Fibroblast of pulmonary artery (primary cell): Measurements from ENCODE around the gene CLCN7.

Source experiments
- DNase-seq: peaks from one replicate; pipeline ENCODE4 v3.0.0-alpha.2; 2010; ENCODE audit warnings: low read depth
- H3K4me3 ChIP-seq: replicated peaks from 2 replicates; pipeline ENCODE4 v1.5.1; 2011; ENCODE audit warnings: low read depth, mild to moderate bottlenecking, control low read depth, low read length, moderate library complexity
- CTCF ChIP-seq: IDR thresholded peaks from 2 replicates; pipeline ENCODE4 v1.5.1; 2011; ENCODE audit warnings: mild to moderate bottlenecking, control low read depth, low read length, inconsistent platforms; ENCODE audit errors: missing control alignments

The CLCN7 gene

GRCh38 chr16:1450218-1450617 is 24.6 kb downstream of the CLCN7 start:
- no peak for TF ChIP-seq CTCF
- no peak overlapping the region for H3K4me3 ChIP-seq
- no peak for DNase-seq

- H3K4me3 ChIP-seq = no peak overlapping the region
- TF ChIP-seq CTCF = no peak
- no peak for DNase-seq
These were observed 25.5 kb downstream of the CLCN7 start for GRCh38 chr16:1449201-1449788.

GRCh38 chr16:1448536-1449116 is 26.2 kb downstream of the CLCN7 start:
- no peak for TF ChIP-seq CTCF
- H3K4me3 ChIP-seq = no peak overlapping the region

GRCh38 chr16:1447965-1448364 is 26.9 kb downstream of the CLCN7 start:
- no peak for DNase-seq
- no peak for TF ChIP-seq CTCF
- H3K4me3 ChIP-seq = no peak overlapping the region

More at GRCh38 chr16:1448536-1449116, 26.2 kb downstream of the CLCN7 start:
- no peak for DNase-seq

GRCh38 chr16:1446296-1447080 is 28.3 kb downstream of the CLCN7 start:
- no peak for TF ChIP-seq CTCF
- no peak for DNase-seq

GRCh38 chr16:1445518-1446203 is 29.2 kb downstream of the CLCN7 start:
- H3K4me3 ChIP-seq = no peak overlapping the region
- TF ChIP-seq CTCF = no peak
- DNase-seq = no peak

More at GRCh38 chr16:1446296-1447080, 28.3 kb downstream of the CLCN7 start:
- H3K4me3 ChIP-seq = no peak overlapping the region
